UCSD-AML1 (cell line): Measurements from ENCODE around the gene SLC2A3.
"Not testable (repeated sequence)": the region's sequence is repeated elsewhere in the genome, so short reads cannot be mapped to it uniquely, and the experiment has no call there.

Experiments used
- DNase-seq: peaks from one replicate; lab custom pipeline; 2025; ENCODE audit not compliant: unreplicated experiment; lab: John Stamatoyannopoulos, UW

Gene SLC2A3

GRCh38 chr12:7935590-7936581, at the start of gene SLC2A3:
Gene SLC2A3, minus strand, starts transcription at chr12:7936187. Its CDS starts 153 bp downstream, at chr12:7936034.
- DNase-seq = peak; percentile 81

DNA sequence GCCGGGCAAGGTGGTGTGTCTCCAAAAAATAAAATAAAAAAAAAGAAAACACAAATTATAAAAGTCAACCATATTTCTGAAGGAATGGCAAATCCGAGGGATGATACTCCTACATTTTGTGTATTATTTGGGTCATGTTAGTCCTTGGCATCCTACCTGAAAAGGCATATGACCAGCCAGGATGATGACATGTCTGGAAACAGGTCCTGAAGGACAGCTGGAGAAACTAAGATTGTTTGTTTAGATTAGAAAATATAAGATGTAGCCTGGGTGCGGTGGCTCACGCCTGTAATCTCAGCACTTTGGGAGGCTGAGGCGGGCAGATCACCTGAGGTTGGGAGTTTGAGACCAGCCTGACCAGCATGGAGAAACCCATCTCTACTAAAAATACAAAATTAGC, 48.9 kb upstream of the SLC2A3 start:
- no peak for DNase-seq

- not testable (repeated sequence) for DNase-seq
These were observed 47.5 kb upstream of the SLC2A3 start for GRCh38 chr12:7983460-7983859.

GRCh38 chr12:7983019-7983418, 47.0 kb upstream of the SLC2A3 start:
- DNase-seq = not testable (repeated sequence)

- DNase-seq = not testable (repeated sequence)
These were observed 46.3 kb upstream of the SLC2A3 start for GRCh38 chr12:7982332-7982735.

DNA sequence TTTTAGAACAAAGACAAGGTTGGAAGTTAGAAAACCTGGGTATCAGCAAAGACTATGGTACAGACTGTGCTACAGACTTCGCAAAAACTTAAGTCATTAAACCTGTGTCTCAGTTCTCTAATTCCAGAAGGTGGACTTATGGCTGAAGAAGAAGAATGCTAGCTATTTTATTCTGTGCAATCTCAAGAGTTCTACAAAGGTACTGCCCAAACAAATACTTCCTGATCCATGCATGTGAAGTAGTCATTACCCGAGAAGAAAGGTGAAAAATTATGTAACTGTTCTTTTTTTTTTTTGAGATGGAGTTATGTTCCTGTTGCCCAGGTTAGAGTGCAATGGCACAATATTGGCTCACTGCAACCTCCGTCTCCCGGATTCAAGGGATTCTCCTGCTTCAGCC, 45.5 kb upstream of the SLC2A3 start:
- DNase-seq = no peak

DNA sequence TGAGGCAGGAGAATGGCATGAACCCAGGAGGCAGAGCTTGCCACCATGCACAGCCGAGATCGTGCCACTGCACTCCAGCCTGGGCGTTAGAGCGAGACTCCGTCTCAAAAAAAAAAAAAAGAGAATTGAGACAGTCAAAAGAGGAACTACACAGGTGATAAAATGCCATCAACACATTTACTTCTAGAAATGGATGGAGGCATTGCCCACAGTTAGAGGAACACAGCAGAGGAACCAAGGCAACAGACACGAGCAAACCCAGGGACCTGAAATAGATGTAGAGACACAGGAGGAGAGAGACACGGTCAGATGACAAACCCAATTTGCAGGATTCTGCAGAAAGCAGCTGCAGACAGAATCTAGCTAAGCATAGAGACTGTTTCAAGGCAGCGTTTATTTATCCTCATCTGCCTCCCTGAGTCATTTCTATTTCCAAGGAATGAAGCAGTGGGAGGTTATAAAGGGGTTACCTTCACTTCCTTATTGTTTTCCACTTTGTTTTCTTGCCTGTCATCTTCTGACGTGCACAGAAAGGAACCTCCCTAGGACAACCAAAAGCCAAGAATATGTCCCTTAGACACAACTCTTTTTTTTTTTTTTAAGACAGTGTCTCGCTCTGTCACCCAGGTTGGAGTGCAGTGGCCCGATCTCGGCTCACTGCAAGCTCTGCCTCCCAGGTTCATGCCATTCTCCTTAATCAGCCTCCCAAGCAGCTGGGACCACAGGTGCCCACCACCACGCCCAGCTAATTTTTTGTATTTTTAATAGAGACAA, 41.6 kb upstream of the SLC2A3 start:
- not testable (repeated sequence) for DNase-seq

- no peak for DNase-seq
These were observed 37.5 kb upstream of the SLC2A3 start for GRCh38 chr12:7973457-7973825.

DNA sequence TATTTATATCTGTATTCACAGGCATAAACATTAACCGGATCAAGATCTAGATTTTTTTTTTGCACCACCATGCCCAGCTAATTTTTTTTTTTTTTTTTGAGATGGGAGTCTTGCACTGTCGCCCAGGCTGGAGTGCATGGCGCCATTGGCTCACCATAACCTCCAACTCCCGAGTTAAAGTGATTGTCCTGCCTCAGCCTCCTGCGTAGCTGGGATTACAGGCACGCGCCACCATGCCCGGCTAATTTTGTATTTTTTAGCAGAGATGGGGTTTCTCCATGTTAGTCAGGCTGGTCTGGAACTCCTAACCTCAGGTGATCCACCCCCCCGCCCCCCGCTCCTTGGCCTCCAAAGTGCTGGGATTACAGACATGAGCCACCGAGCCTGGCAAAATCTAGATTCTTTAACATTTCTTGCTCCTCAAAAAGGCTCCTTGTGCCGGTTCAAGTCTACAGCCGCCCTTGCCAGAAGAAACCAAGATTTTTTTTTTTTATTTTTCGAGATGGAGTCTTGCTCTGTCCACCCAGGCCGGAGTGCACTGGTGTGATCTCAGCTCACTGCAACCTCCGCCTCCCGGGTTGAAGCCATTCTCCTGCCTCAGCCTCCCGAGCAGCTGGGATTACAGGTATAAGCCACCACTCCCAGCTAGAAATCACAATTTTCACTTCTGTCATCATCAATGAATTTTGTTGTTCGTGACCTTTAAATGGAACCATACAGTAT, 36.9 kb upstream of the SLC2A3 start:
- no peak for DNase-seq

- not testable (repeated sequence) for DNase-seq
These were observed 36.3 kb upstream of the SLC2A3 start for GRCh38 chr12:7972269-7972668.

GRCh38 chr12:7971765-7972164, 35.8 kb upstream of the SLC2A3 start:
- DNase-seq = not testable (repeated sequence)

DNA sequence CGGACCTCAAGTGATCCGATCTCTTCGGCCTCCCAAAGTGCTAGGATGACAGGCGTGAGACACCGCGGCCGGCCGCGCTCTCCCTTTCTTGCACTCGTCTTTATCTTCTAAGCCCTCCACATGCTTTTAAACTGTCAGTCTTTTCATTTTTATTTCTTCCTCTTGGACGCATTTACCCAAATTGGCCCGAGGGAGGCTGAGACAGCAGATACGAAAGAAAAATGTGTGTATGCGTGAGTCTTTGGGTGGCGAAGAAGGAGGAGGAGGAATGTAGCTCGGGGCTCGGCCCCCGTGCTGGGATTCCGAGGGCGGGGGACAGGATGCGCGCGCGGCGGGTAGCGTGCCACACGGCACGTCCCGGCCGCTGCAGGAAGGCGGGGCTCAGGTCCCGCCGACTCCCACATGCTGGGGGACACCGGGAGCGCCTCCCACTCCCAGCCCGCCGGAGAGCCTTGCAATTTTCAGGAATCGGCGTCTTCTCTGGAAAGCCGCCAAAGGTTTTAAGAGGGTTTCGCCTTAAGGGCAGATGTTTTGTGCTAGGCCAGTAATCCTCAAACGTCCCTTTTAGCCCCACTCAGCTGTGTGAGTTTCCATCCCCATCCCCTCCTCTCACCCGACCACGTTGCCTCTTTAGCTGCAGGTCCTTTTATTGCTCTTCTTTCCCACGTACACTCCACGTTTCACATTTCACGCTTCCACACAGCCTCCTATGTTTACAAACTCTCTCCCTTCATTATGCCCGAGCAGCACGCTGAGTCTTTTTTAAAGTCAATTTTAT, 34.7 kb upstream of the SLC2A3 start:
- DNase-seq = peak; percentile 89

- no peak for DNase-seq
These were observed 30.6 kb upstream of the SLC2A3 start for GRCh38 chr12:7966563-7966962.

- not testable (repeated sequence) for DNase-seq
These were observed 28.7 kb upstream of the SLC2A3 start for GRCh38 chr12:7964669-7965068.

DNA sequence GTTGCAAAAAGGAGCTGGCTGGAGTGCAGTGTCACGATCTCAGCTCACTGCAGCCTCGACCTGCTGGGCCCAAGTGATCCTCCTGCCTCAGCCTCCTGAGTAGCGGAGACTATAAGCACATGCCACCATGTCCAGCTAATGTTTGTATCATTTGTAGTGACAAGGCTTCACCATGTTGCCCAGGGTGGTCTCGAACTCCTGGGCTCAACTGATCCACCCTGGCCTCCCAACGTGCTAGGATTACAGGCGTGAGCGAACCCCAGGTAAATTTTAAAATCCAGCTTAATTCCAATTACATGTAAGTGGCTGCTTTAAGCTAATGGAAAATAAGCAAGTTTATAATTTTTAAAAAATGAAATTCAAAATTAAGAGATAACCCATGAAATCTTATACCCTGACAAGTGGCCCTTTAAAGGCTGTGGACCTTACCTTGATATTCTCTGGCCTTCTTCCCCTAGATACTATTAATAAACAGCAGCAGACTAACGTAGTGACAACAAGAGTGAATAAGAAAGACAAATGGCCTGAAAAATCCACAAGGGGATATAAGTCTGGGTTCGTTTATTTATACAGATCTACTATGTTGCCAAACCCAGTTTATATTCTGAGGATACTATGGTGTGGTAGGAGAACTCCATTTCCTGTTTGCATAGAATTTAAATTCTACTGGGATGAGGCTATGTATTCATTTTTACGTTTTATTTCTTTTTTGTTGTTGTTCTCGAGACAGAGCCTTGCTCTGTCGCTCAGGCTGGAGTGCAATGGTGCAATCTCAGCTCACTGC, 25.6 kb upstream of the SLC2A3 start:
- no peak for DNase-seq

- peak; percentile 63 for DNase-seq
These were observed 23.7 kb upstream of the SLC2A3 start for GRCh38 chr12:7959701-7960121.

- DNase-seq = no peak
These were observed 23.3 kb upstream of the SLC2A3 start for GRCh38 chr12:7959278-7959677.

DNA sequence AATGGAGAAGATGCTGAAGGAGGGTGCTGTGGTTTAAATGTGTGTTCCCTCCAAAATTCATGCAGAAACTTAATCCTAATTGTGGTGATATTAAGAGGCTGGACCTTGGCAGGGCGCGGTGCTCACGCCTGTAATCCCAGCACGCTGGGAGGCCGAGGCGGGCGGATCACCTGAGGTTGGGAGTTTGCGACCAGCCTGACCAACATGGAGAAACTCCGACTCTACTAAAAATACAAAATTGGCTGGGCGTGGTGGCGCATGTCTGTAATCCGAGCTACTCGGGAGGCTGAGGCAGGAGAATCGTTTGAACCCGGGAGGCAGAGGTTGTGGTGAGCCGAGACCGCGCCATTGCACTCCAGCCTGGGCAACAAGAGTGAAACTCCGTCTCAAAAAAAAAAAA, 18.9 kb upstream of the SLC2A3 start:
- not testable (repeated sequence) for DNase-seq

DNA sequence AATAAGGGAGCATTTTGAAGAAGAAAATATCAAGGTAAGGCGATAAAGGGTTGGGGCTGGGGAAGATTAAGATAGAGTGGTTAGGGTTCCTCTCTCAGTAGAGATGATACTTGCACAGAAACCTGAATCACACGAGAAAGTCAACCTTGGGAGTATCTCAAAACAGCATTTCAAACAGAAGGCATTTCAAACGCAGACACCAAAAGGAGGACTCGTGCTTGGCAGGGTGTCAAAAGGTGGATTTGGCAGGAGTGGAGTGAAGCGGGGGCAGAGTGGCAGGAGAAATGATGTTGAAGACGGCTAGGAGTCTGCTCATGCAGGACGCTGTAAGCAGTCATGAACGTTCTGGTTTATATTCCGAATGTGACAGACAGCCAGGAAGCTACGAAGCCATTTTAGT, 18.4 kb upstream of the SLC2A3 start:
- DNase-seq = not testable (repeated sequence)

GRCh38 chr12:7953912-7954311, 17.9 kb upstream of the SLC2A3 start:
- DNase-seq = not testable (repeated sequence)
